HS-5 (cell line): ENCODE data around the gene ATF6.
A peak's percentile ranks its signal among the peaks of the same experiment; 100 is the strongest.

Experiments
- DNase-seq: peaks from one replicate; pipeline ENCODE4 v3.0.0-alpha.2; 2012; ENCODE audit warnings: low read depth

ATF6 gene

GRCh38 chr1:161970036-161970435 lies 203.9 kb downstream of the ATF6 start:
- DNase-seq: no peak

- DNase-seq: no peak
Measured at GRCh38 chr1:161970633-161971032, 204.5 kb downstream of the ATF6 start.

GRCh38 chr1:161972828-161973227 lies 206.7 kb downstream of the ATF6 start:
- DNase-seq: no peak

GRCh38 chr1:161973924-161974845 lies 208.1 kb downstream of the ATF6 start:
- no peak for DNase-seq

GRCh38 chr1:161978011-161978790 lies 212.1 kb downstream of the ATF6 start:
- no peak for DNase-seq

GRCh38 chr1:161981126-161981525 lies 215.0 kb downstream of the ATF6 start:
- no peak for DNase-seq

GRCh38 chr1:161981735-161982506 lies 215.8 kb downstream of the ATF6 start:
- no peak for DNase-seq

- DNase-seq: no peak
Measured at GRCh38 chr1:161982507-161982895, 216.4 kb downstream of the ATF6 start.

GRCh38 chr1:161982917-161983316 lies 216.8 kb downstream of the ATF6 start:
- DNase-seq: no peak

- DNase-seq: no peak
Measured at GRCh38 chr1:161983725-161984124, 217.6 kb downstream of the ATF6 start.

- DNase-seq: no peak
Measured at GRCh38 chr1:161985301-161985822, 219.2 kb downstream of the ATF6 start.

GRCh38 chr1:161986328-161986727 lies 220.2 kb downstream of the ATF6 start:
- DNase-seq: no peak

GRCh38 chr1:161987303-161987702 lies 221.2 kb downstream of the ATF6 start:
- DNase-seq: no peak

GRCh38 chr1:161987872-161988271 lies 221.8 kb downstream of the ATF6 start:
- DNase-seq: no peak

GRCh38 chr1:161988413-161988812 lies 222.3 kb downstream of the ATF6 start:
- DNase-seq: no peak

GRCh38 chr1:161989108-161989507 lies 223.0 kb downstream of the ATF6 start:
- peak; percentile 15 for DNase-seq

- no peak for DNase-seq
Measured at GRCh38 chr1:161989786-161990185, 223.7 kb downstream of the ATF6 start.

GRCh38 chr1:161993576-161993975 lies 227.5 kb downstream of the ATF6 start:
- DNase-seq: no peak

GRCh38 chr1:161994175-161994668 lies 228.1 kb downstream of the ATF6 start:
- no peak for DNase-seq

GRCh38 chr1:161997152-161997551 lies 231.0 kb downstream of the ATF6 start:
- no peak for DNase-seq

GRCh38 chr1:161998811-161999210 lies 232.7 kb downstream of the ATF6 start:
- no peak for DNase-seq
